ENCODE data around the gene ZSWIM4. TPM values are rescaled to one million over a fixed set of nuclear protein-coding genes. Genes with fewer than 3 reads are reported as not detected.

ZSWIM4 gene
- total and polyA plus RNA-seq, 2 of the 4 experiments (the other 2 are of a cell fraction), result 2.2 to 6.2 TPM

DNA sequence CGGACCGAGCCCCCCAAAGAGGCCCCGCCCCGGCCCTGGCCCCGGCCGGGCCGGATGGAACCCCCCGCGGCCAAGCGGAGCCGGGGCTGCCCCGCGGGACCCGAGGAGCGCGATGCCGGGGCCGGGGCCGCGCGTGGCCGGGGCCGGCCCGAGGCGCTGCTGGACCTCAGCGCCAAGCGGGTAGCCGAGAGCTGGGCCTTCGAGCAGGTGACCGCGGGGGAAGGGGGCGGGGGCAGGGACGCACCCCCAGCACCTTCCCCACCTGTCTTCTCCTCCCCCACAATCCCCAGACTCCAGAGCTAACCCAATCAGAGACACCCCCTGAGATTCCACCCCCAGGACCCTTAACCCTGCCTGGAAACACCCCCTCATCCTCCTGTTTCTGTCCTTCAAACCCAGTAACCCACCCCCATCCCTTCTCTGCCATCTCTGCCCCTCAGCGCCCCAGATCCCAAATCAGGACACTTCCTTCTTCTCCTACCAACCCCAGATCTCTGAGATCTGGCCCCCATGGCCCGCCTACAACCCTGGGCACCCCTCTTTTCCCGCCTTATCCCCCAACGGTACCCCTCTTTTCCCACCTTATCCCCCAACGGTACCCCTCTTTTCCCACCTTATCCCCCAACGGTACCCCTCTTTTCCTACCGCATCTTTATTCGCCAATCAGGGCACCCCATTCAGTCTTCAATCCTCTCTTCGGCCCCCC is 505 bp downstream of the ZSWIM4 start:
- TF ChIP-seq POLR2A (IDR thresholded peaks at IDR 0.05; ENCODE audit: low read depth, low read length) (peak; percentile 25), RFX5 (IDR thresholded peaks at IDR 0.05; ENCODE audit: low read depth, low read length) (no peak), FOS (IDR thresholded peaks at IDR 0.05; ENCODE audit: low read depth, low read length) (no peak)
- TF ChIP-seq, protein P1, sequence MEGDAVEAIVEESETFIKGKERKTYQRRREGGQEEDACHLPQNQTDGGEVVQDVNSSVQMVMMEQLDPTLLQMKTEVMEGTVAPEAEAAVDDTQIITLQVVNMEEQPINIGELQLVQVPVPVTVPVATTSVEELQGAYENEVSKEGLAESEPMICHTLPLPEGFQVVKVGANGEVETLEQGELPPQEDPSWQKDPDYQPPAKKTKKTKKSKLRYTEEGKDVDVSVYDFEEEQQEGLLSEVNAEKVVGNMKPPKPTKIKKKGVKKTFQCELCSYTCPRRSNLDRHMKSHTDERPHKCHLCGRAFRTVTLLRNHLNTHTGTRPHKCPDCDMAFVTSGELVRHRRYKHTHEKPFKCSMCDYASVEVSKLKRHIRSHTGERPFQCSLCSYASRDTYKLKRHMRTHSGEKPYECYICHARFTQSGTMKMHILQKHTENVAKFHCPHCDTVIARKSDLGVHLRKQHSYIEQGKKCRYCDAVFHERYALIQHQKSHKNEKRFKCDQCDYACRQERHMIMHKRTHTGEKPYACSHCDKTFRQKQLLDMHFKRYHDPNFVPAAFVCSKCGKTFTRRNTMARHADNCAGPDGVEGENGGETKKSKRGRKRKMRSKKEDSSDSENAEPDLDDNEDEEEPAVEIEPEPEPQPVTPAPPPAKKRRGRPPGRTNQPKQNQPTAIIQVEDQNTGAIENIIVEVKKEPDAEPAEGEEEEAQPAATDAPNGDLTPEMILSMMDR (conservative IDR thresholded peaks at IDR 0.05; ENCODE audit: low read depth, low read length), result no peak

More for the DNA sequence above, 505 bp downstream of the ZSWIM4 start:
- peak overlapping the region; percentile 31 for H3K18ac ChIP-seq (ENCODE audit: low read depth, low read length)
- H3K36me3 ChIP-seq (ENCODE audit: control insufficient read depth, insufficient read depth, low read length), result peaks cover 6% of the 10 kb centered on the region
- peak overlapping the region; percentile 77 for H3K4me2 ChIP-seq (ENCODE audit: low read depth, low read length)
- H3K23ac ChIP-seq (ENCODE audit: low read depth, low read length), result peak overlapping the region; percentile 85; the same call in 1 of the 2 replicates
- POLR2A ChIA-PET (ENCODE audit: unreplicated experiment), result interaction anchor here (0.5 to 1.0 kb wide), 2 partner anchors 41 to 62 kb away, joined by 4 read pairs; no protein-coding TSS in a partner anchor
- no peaks in the 10 kb centered on the region for H3K27me3 ChIP-seq (ENCODE audit: control insufficient read depth, insufficient read depth, low read length)
- H3K9me1 ChIP-seq (ENCODE audit: insufficient read depth, low read length), result peaks cover 10% of the 10 kb centered on the region
- peak overlapping the region; percentile 56 for H2BK120ac ChIP-seq (ENCODE audit: low read depth, low read length)
- peak overlapping the region; percentile 88 for H3K4ac ChIP-seq (ENCODE audit: low read depth, low read length)
- H3K56ac ChIP-seq (ENCODE audit: extremely low read depth, insufficient read depth, low read length), result peak overlapping the region; percentile 93
- H4K20me1 ChIP-seq (ENCODE audit: insufficient read depth, low read length), result peaks cover 4% of the 10 kb centered on the region; the same call in 1 of the 2 replicates
- H3K79me1 ChIP-seq (ENCODE audit: low read depth in 1 of 2, low read length in 2 of 2), result peaks cover 10 to 42% of the 10 kb centered on the region in 2 experiments
- peak overlapping the region; percentile 73 for H3K27ac ChIP-seq (ENCODE audit: insufficient read depth, low read length)
- H4K5ac ChIP-seq (ENCODE audit: low read depth, low read length), result peak overlapping the region; percentile 10
- H4K8ac ChIP-seq (ENCODE audit: low read depth in 2 of 2, low read length in 2 of 2), result peak overlapping the region; percentile 39 to 67; a peak in 3 of 4 replicates
- peaks cover 7% of the 10 kb centered on the region for H3K4me1 ChIP-seq (ENCODE audit: control insufficient read depth, insufficient read depth, low read length)
- intact Hi-C loops (cut with micrococcal nuclease), result loop anchor here (1.0 to 5.0 kb wide), 2 partner anchors 21 to 42 kb away; partner anchors contain the start of gene C19orf53
- no peaks in the 10 kb centered on the region for H3K9me3 ChIP-seq (ENCODE audit: control insufficient read depth, insufficient read depth, low read length)
- peak overlapping the region; percentile 84 for H2BK5ac ChIP-seq (ENCODE audit: low read depth, low read length, poor library complexity, severe bottlenecking)
- peak overlapping the region; percentile 72 for H2AK5ac ChIP-seq (ENCODE audit: low read depth, low read length)
- dilution Hi-C loops (cut with HindIII; ENCODE audit: low sequenced_read_pairs, unreplicated experiment), result no loop called here
- H3K4me3 ChIP-seq (ENCODE audit: insufficient read depth, low read depth, low read length), result peak overlapping the region; percentile 86
- H2AK9ac ChIP-seq (replicated peaks; ENCODE audit: low read depth, low read length, poor library complexity), result peak overlapping the region; percentile 96
- H4K91ac ChIP-seq (ENCODE audit: insufficient read depth, low read depth, low read length), result peak overlapping the region; percentile 74
- in situ Hi-C loops (cut with MboI; ENCODE audit: low sequenced_read_pairs), result no loop called here
- peak; percentile 28 for DNase-seq
- CTCF ChIA-PET, result interaction anchor here (0.5 to 1.2 kb wide), 2 partner anchors 67 to 519 kb away, joined by 3 to 4 read pairs; no protein-coding TSS in a partner anchor
- peak overlapping the region; percentile 91; the same call in 2 of the 3 replicates for H2BK15ac ChIP-seq (ENCODE audit: low read depth, low read length)
- WGBS, 2 experiments (ENCODE audit: extremely low coverage in 2 of 2, insufficient read length in 1 of 2), result 8% methylated on average over 8 of the region's 42 CpGs; no CpG with 5 or more reads in 1 of the 2 experiments
- peak; percentile 12 for ATAC-seq (ENCODE audit: low read depth)
- H3K9ac ChIP-seq (ENCODE audit: low read depth, low read length), result peak overlapping the region; percentile 91
- BruUV-seq (replicated peaks), result no TSS peak
- peak overlapping the region; percentile 69 for H3K14ac ChIP-seq (replicated peaks; ENCODE audit: low read depth, low read length)
- peak overlapping the region; percentile 87 for H2AFZ ChIP-seq (replicated peaks; ENCODE audit: low read length, poor library complexity)
- H2BK20ac ChIP-seq (ENCODE audit: low read depth, low read length), result no peak overlapping the region
